NOMO-1 treated with dmso at 0.1 percent for 144 hours (cell line): ENCODE measurements around the gene LCE3B.

ENCODE experiments used
- DNase-seq: peaks from one replicate; lab custom pipeline; 2025; ENCODE audit not compliant: unreplicated experiment; lab: John Stamatoyannopoulos, UW

LCE3B gene

GRCh38 chr1:152657677-152658076 lies 44.1 kb downstream of the LCE3B start:
- no peak for DNase-seq

GRCh38 chr1:152658649-152659048 lies 45.0 kb downstream of the LCE3B start:
- DNase-seq = no peak

GRCh38 chr1:152663098-152663497 lies 49.5 kb downstream of the LCE3B start, which contains the start of gene LCE2D:
TSS of gene LCE2D (plus strand) at chr1:152663380. CDS start at chr1:152664106, 726 bp downstream.
- DNase-seq = no peak
